D721Med (cell line): Measurements from ENCODE around the gene IVL.

Experiments
- DNase-seq: peaks from one replicate; pipeline ENCODE4 v3.0.0; 2011; ENCODE audit warnings: low spot score; ENCODE audit not compliant: insufficient read length
- FAIRE-seq: peaks from 2 replicates; lab custom pipeline; 2011; peaks lifted over from hg19 to GRCh38; lab: Jason Lieb, UNC
- TF ChIP-seq, protein P1 (sequence below): IDR thresholded peaks from 2 replicates; pipeline ENCODE4 v1.5.1; 2012; ENCODE audit warnings: mild to moderate bottlenecking, control low read depth; ENCODE audit not compliant: insufficient read depth; ENCODE audit errors: missing control alignments

IVL gene

DNA sequence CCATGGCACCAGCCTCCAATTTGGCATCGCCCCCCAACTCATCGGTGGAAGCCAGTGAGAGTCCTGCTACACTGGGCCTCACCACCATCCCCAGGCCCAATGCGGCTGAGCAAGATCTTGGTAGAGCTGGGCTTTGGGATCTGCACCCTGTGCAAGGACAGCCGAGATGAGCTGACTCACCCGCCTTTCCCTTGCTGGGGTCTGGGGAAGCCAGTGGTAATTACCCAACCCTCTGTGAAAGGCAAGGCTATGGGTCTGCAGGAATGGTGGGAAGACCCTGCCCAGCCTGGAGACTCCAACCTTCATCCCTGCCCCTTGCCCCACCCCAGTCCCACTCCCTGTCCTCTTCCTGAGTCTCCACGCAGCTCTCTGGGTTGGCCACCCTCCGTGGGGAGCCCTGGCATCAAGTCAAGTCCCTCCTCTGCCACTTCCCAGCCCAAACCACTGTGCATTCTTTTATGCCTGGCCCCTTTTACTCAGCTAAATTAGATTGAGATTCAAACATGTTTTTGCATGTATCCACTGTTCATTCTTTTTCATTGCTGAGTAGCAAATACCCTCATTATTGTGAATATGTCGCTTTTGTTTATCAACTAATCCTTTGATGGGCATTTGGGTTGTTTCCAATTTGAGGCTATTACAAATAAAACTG is 21.5 kb upstream of the IVL start:
- TF ChIP-seq, protein P1, sequence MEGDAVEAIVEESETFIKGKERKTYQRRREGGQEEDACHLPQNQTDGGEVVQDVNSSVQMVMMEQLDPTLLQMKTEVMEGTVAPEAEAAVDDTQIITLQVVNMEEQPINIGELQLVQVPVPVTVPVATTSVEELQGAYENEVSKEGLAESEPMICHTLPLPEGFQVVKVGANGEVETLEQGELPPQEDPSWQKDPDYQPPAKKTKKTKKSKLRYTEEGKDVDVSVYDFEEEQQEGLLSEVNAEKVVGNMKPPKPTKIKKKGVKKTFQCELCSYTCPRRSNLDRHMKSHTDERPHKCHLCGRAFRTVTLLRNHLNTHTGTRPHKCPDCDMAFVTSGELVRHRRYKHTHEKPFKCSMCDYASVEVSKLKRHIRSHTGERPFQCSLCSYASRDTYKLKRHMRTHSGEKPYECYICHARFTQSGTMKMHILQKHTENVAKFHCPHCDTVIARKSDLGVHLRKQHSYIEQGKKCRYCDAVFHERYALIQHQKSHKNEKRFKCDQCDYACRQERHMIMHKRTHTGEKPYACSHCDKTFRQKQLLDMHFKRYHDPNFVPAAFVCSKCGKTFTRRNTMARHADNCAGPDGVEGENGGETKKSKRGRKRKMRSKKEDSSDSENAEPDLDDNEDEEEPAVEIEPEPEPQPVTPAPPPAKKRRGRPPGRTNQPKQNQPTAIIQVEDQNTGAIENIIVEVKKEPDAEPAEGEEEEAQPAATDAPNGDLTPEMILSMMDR = no peak
- DNase-seq (no peak), FAIRE-seq (no peak)

GRCh38 chr1:152888126-152888525 is 20.2 kb upstream of the IVL start:
- TF ChIP-seq, protein P1 = no peak
- DNase-seq (no peak), FAIRE-seq (no peak)

GRCh38 chr1:152899027-152899426 is 9.3 kb upstream of the IVL start:
- TF ChIP-seq, protein P1 = no peak
- DNase-seq (no peak), FAIRE-seq (no peak)

DNA sequence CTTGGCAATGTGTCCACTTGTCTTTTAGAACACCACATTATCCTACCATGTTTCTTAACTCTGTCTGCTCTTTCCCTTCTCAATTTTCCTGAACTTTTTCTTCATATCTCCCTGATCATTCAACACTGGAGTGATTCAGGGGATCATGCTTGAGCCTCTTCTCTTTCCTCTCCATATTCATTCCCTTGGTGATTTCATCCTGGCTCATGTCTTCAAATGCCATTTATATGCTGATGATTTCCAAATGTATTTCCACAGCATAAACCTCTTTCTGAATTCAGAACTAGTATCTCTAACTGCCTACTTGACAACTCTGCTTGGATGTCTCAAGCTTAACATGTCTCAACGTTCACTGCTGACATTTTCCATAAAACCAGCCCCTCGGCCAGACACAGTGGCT is 8.5 kb upstream of the IVL start:
- FAIRE-seq = no peak
- TF ChIP-seq, protein P1 = no peak
- no peak for DNase-seq

- no peak for FAIRE-seq
- TF ChIP-seq, protein P1 = no peak
These were observed 6.7 kb upstream of the IVL start for GRCh38 chr1:152901631-152902030.

DNA sequence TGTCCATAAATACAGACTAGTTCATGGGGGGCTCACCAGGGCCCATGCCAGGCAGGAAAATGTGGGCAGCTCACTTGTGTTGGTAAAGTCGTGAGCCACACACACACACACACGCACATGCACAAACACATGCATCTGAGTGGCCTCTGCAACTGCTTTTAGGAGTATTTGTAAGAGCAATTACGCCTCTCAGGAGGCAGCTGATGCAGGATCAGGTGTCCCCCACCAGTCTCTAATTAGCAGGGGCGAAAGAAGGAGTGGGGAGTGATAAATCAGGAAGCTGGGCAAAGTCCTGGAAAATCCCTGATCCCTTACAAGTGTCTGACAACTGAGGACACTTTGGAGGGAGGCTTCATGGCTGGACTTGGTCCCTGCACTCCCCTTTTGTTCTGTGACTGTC is 5.7 kb upstream of the IVL start:
- FAIRE-seq = no peak
- DNase-seq = no peak
- TF ChIP-seq, protein P1 = no peak

More at GRCh38 chr1:152901631-152902030, 6.7 kb upstream of the IVL start:
- DNase-seq = no peak

- TF ChIP-seq, protein P1 = no peak
- no peak for FAIRE-seq
- no peak for DNase-seq
These were observed 3.5 kb upstream of the IVL start for GRCh38 chr1:152904688-152905440.
